Stimulated activated CD4-positive, alpha-beta T cell treated with anti-CD3 and anti-CD28 coated beads, Interleukin-15, amount 100 ng/mL, for 1 hour (primary cell): Measurements from ENCODE around the gene BRAT1.

ENCODE experiments used
- DNase-seq, 2 donors: peaks; one replicate each; pipeline ENCODE4 v3.0.0-alpha.2; 2020; ENCODE audit warnings: low read depth in 1 of 2, low spot score in 1 of 2

Gene BRAT1

GRCh38 chr7:2499719-2500430 is 55.4 kb downstream of the BRAT1 start:
- no peak for DNase-seq

- no peak for DNase-seq
These were observed 56.1 kb downstream of the BRAT1 start for GRCh38 chr7:2499181-2499580.

GRCh38 chr7:2498708-2499107 is 56.6 kb downstream of the BRAT1 start:
- no peak for DNase-seq

GRCh38 chr7:2497500-2498336 is 57.6 kb downstream of the BRAT1 start:
- DNase-seq: no peak

GRCh38 chr7:2497065-2497464 is 58.3 kb downstream of the BRAT1 start:
- no peak for DNase-seq

- DNase-seq: no peak
These were observed 58.9 kb downstream of the BRAT1 start for GRCh38 chr7:2496375-2496774.

- no peak for DNase-seq
These were observed 59.7 kb downstream of the BRAT1 start for GRCh38 chr7:2495418-2496299.

- DNase-seq: no peak
These were observed 60.9 kb downstream of the BRAT1 start for GRCh38 chr7:2494191-2495130.

- no peak for DNase-seq
These were observed 61.8 kb downstream of the BRAT1 start for GRCh38 chr7:2493205-2494164.

- DNase-seq: no peak
These were observed 63.3 kb downstream of the BRAT1 start for GRCh38 chr7:2492038-2492437.

GRCh38 chr7:2490181-2490651 is 65.1 kb downstream of the BRAT1 start:
- DNase-seq: no peak

GRCh38 chr7:2488681-2489080 is 66.6 kb downstream of the BRAT1 start:
- no peak for DNase-seq

GRCh38 chr7:2488272-2488645 is 67.1 kb downstream of the BRAT1 start:
- no peak for DNase-seq
